Measurements from ENCODE around the gene COL6A5.
"Not testable (repeated sequence)": the region's sequence is repeated elsewhere in the genome, so short reads cannot be mapped to it uniquely, and the experiment has no call there.

The COL6A5 gene

DNA sequence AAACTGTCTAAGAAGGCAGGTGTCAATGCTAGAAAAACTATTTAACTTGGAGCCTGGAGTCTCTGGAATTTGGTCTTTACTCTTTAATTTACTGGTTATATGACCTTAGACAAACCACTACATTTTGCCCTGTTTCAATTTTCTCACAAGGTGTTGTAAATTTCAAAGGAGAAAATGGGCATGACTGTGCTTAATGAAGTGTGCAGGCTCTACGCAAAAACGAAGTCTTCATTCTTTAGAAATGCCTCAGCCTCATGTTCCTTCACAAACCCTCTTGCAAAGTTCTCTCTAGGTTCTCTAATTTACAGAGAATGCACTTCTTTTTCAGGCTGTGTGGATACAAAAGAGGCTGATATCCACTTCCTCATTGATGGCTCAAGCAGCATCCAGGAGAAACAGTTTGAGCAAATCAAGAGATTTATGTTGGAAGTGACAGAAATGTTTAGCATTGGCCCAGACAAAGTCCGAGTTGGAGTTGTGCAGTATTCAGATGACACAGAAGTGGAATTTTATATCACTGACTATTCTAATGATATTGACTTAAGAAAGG, 39.1 kb downstream of the COL6A5 start:
- peak in 1 of 4 experiments; percentile 4 for DNase-seq

DNA sequence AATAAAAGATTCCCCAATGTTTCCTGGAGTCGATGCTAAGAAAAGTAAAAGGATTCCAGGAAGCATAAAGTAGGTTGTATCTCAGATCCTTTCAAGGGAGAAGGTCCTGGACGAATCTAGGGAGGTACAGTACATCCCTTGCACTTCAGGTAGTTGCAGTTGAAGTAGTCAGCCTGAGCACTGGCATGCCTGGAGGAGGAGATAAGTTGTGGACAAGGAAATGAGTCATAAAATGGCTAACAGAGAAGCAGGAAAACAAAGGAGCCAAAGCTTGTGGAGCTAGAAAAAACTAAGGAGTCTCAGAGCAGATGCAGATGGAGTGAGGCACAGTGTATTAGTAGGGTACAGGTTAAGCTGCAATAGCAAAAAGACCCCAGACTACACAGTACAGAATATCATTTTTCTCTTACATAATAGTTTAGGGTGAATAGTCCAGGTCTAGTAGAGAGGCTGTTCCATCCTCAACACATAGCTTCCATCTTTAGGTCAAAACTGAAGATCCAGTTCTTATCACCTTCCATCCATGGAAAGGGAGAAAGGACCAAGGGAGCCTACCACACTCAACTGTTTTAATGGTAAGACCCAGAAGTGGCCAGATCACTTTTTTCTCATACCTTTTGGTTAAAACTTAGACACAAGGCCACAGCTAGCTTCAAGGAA, 41.3 kb downstream of the COL6A5 start:
- no peak for DNase-seq

DNA sequence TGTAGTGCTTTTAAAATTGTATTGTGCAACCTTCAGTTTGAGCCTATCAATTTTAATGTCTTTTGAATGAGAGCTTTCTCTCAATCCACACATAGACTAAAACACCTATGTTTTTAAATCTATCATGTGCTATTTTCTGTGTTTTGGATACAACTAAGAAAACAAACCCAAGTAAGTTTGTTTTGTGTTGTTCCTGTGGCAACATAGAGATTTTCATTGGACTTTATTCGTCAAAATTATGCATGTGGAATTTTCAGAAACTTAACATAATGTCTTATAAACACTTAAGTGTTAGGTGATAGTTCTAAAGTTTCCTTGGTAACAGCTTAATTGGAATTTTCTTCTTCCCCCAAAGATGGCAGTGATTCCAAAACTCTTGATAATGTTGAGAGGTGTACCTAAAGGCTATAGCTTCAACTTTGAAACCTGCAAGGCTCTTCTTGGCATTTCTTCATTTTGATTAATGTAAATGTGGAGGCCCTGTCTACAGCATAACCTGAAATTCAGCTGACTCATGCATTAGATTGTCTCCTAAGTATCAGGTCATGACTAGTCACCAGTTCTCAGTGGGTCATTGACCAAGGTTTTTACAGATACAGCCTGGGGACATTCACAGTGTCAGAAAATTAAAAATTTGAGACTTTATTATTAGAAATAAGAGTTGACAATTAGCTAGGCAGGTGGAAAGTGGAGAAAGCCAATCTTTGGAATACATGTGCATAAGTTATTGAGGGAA, 44.4 kb downstream of the COL6A5 start:
- no peak for DNase-seq

DNA sequence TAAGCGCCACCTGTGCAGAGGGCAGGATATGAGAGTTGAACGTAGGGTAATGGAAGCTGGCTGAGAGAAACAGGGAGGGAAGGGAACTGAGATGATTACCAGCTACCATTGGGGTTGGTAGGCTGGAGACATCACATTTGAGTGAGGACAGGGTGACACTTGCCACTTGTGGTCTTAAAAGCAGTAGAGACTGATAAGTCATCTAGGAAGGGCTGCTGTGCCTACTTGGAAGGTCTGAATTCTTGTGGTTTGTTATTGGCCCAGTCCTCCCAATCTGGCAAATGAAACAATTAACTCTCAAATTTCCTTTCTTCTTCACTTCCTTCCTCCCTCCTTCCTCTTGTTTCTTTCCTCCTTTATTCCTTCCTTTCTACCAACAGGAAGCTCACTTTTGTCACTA, 46.8 kb downstream of the COL6A5 start:
- DNase-seq, result no peak

DNA sequence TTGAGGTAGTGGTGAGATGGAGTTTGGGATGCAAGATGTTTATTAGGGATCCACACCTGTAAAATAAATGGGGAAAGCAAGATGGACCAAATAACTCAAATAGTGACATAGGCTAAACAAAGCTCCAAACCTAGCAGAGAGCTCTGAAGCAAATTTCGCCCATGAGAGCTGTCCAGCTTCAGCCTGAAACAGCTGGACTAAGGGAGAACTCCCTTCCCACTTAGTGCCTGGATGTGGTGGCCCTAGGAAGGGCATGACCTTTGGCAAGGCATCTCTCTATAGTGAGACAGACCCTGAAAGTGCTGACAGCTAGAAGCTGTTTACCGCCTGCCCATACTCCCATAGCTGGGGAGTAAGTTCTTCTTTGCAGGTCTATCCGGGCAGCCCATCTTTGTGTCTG, 48.1 kb downstream of the COL6A5 start:
- no peak for DNase-seq

DNA sequence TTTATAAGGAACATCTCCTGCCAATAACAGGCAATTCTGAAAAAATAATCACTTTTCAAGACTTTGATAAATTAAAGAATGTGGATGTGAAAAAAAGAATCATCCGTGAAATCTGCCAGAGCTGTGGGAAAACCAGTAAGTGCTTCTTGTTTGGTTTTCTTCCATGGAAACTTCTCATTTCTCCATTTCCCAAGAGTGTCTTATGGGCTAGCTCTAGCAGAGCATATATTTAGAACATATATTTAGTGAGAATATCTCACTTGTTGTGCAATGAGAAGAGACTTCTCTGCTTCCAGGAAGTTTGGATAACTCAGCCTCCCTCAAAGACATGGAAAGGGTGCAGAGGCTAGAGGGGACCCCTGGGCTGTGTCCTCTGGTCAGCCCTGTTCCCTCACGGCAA, 49.9 kb downstream of the COL6A5 start:
- no peak for DNase-seq

DNA sequence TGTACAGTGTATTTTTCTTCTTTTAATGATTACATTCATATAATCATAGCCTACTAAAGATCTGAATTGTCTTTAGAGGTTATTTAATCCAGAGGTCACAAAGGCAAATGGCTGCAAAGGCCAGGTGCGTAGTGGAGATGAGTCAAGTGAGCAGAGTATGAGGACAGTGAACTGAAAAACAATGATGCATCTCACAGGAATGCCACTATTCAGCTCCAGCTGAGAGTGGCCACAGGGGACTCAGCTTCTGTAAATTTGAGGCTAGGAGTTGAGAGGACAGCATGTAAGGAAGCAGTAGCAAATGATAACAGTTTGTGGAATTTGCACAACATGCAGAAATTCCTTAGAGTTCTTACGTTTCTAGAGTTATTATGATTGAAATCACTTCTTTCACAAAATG, 50.4 kb downstream of the COL6A5 start:
- no peak for DNase-seq

DNA sequence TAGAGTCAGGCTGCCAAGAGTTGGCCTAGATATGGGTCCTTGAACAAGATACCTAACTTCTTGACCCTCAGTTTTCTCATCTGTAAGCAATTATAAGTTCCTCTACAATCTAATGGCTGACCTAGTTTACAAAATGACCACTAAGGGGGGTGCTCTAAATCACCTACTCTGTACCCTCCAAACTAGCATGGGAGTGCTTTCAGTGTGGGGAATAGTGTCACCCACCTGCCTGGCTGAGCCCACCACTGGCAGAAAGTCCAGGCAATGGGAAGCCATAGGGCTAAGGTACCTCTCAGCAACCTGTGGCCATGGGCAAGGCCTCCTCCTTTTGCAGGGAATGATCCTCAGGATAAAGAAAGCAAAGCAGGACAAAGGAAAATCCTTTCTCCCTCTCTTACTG, 58.9 kb downstream of the COL6A5 start:
- no peak for DNase-seq

DNA sequence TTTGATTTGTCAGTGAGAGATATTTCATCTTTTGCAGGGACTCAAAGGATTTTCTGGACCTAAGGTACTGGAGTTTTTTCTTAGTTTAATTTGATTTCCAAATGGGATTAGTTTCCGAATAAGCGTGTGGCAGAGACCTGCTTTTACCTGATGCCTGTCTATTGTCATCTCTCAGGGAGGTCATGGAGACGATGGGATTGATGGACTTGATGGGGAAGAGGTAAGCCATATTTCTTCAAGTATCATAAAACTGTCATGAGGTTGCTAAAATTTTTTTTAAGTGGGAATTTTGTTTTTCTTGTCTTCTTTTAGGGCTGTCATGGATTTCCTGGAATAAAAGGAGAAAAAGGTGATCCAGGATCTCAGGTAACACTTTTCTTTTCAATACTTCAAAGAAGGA, 60.5 kb downstream of the COL6A5 start:
- no peak for DNase-seq

DNA sequence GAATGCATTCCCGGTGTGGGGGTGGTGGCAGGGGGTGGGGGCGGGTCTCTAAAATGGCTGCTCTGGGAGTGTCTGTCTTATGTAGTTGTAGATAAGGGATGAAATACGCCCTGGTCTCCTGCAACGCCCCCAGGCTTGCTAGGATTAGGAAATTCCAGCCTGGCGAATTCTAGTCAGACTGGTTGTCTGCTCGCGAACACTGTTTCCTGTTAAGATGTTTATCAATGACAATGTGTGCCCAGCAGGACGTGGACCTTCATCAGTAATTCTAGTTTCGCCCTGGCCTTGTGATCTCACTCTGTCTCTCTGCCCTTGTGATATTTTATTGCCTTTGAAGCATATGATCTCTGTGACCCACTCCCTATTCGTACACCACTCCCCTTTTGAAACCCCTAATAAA, 62.8 kb downstream of the COL6A5 start:
- not testable (repeated sequence) for DNase-seq

DNA sequence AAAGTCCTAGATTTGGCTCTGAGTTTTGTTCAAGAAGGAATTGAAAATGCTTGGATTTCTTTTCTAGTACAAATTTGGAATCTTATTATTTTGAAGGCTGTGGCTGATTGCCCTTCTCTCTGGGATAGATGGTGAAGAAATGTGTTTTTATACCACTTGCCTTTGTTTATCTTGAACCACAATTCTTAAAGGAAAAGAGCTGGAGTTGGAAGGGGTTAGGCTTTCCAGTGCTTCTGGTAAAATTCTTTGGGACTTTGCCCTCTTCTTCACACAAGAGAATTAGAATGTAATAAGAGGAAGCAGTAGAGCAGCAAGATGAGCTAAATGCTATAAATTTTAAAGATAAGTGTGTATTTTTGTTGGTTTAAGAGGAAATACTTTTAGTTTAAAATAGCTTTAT, 65.8 kb downstream of the COL6A5 start:
- DNase-seq, result no peak

DNA sequence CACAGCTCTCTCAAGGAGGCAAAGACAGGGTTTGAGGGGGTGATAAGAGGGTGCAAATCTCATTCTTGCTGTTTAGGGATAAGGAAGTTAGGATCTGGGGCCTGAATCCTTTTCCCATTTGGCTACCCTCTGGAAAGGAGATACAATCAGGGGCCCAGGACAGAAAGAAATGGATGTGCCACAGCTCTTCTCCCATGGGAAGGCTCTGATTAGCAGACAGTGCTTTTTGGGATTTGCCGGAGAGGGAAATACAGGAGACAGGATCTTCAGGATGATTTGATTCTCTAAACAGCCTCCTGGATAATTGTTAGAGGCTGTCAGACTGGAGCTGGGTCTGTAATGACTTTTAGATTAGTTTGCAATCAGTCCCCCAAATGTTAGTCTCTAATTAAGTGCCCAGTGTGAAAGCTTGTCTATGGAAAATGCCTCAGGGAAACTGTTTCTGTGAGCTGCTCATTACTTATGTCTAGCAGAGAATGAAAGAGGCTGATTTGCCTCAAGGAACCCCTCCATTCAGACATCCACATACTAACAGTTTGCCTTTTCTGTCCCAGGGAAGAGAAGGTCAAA, 67.6 kb downstream of the COL6A5 start:
- no peak for DNase-seq

DNA sequence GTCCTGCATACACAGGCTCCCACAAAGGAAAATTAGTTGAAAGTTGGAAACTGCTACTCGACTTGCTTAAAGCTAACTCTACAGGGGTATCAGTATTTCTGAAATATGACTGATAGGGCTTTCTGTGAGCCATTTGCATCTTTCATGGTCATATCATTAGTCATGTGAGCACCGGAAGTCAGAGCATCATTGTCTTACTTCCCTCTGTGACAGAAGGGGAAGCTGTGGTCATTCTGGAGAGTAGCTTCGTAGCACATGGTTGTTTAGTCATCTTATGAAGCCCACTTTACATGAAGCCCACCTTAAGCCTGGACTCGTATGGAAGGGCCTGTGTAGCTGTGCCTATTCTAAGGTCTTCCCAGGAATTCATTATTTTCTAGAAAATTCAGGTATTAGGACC, 69.0 kb downstream of the COL6A5 start:
- peak; percentile 32 to 75 (median 62) for DNase-seq

DNA sequence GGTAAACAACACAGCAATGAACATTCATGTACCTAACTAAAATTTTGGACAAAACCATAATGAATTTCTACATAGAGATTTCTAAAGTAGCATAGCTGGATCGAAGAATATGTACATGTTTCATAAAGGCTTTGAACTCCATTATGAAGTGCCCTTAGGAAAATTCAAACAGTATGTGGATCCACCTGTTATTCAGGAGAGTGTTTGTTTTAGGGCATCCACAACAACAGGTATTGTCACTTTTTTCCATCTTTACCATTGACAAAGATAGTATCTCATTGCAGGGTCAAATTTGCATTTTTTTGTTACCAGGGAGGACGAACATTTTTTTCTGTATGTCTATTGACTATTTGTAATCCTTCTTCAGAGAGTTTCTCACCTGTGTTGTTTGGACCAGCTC, 75.0 kb downstream of the COL6A5 start:
- DNase-seq, result no peak

DNA sequence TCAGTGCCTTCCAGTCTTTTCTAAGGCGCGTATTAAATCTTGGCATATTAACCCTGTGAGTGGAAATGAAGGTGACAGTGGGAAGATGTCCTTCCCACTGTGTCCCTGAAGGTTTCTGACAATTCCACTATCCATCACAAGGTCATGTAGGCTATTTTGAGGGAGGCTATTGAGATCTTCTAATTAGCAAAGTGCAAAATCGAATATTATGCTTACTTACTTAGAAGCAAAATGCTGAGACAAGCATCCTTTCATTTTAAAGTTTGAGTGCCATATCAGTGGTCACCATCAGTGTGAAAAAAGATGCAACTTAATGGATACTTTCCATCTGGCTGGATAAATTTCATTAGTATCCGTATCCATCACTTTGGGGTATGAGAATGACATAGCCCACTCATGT, 77.6 kb downstream of the COL6A5 start:
- no peak for DNase-seq

DNA sequence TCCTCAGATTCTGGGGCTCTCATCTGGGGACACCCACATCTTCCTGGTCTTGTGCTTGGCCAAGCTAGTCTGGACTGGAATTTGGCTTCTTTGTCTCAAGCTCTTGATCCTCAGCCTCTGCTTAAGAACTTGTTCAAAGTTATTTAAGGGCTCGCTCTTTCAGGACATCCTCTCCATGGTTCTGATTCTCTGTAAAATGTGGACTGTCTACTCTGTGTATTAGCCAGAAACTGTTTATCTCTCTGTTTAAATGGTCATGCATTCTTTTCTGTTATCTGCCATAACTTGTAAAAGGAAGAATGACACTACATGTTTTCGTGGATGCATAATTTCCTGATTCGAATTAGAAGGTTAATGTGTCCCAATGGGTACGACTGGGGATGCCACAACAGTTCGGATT, 79.4 kb downstream of the COL6A5 start:
- DNase-seq, result no peak

DNA sequence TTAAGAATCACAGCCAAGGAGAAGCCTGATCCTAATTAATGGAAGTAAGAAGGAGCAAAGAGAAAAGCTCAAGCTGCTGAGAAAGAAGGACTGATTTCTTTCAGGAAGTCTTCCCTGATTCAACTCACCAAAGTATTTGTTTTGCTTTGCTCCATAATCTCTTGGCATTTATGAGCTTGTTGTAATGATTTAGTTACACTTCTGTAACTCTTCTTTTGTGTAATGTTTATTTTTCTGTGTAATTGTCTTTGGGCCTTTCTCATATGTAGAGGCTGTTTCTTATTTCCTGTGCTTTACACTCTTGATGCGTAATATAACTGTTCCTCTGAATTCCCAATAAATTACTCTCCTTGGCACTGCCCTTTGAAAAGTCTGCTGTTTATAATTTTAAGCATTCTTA, 80.0 kb downstream of the COL6A5 start:
- no peak for DNase-seq

DNA sequence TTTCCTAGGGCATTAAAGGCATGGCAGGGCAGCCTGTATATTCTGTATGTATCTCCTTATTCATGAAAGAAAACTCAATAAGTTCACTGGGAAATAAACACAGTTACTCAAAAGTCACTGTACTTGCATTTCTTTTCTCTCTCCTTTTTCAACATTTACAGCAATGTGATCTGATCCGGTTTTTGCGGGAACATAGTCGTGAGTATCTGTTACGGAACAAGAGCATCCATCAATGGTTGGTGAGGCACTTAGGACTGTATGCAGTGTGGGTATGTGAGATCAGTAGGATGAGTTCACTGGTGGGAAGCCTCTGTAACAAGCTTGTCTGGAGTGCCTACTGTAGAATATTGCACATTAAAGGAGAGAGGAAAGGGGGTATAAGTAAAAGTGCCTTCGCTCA, 80.7 kb downstream of the COL6A5 start:
- DNase-seq, result no peak

DNA sequence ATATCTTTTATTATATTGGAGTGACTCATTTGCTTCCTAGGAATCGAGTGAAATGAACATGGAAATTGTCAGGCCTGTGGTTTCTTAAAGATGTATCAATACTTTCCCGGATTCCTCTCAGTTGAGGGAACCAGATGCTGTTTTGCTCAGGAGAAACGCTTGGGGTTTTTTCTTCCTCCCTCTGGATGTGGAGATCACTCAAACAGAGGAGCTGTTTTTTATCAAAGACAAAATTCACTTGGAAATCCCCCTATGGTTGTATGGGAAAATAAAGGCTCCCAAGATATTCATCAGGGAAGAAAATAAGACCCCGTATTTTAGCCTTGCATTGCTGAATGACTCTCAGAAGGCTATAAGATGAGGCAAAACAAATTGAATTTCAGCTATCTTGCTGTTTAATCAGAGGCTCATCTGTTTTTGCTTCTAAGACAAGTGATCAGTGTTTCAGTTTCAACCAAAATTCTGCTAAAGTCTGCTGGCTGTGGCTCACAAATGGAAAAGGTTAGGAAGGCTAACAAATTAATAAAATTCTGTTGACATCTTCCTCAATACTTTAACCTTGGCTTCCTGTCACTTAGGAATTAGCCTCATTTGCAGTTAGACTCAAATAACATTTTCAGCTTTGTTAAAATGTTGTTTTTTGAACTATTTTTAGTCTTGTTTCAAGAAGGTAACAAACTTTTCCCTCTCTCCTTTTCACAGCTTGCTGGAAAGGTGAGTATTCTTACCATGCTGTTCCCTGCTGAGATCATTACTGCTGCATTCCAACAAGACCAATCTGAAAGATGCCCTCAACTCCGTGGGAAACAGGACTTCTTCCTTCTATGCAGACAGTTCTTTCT, 83.6 kb downstream of the COL6A5 start:
- DNase-seq, result no peak

DNA sequence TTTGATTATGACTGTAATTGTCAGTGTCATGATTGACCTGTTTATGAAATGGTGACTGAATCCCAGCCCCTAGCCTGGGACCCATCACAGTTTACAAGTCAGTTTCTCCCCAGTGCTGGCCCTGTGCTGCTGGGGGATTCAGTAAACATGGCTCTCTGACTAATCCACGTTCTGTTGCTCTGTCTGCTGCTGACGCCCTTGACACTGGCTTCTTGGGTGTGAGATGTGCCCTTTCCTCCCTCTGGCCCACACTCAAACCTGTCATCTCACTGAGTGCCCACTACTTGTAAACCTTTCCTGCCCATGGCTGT, 84.2 kb downstream of the COL6A5 start:
- no peak for DNase-seq

DNA sequence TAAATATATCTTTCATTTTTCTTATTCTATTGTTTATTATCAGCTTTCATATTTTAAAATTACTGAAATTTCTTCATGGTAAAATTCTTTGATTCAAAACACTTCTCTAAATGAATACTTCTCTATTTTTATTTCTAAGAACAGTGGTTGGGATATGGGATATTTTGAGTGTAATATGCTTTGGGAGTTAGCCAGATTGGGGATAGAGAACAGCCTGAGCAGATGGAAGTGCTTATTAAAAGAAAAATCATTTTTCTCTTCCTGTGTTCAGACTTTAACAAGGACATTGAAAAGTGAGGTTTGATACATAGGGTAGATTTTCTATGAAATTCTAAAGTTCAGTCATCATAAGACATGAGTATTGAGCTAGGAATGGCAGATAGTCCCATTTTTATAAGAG, 84.8 kb downstream of the COL6A5 start:
- no peak for DNase-seq

DNA sequence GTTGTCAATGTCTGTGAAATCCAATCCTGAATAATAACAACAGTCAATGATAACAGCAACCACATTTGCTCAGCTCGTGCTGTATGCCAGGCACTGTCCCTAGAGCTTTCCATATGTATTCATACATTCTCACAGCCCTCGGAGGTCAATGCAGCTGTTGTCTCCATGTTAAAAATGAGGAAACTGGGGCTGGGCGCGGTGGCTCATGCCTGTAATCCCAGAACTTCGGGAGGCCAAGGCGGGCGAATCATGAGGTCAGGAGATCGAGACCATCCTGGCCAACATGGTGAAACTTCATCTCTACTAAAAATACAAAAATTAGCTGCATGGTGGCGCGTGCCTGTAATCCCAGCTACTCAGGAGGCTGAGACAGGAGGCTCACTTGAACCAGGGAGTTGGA, 86.6 kb downstream of the COL6A5 start:
- not testable (repeated sequence) for DNase-seq

DNA sequence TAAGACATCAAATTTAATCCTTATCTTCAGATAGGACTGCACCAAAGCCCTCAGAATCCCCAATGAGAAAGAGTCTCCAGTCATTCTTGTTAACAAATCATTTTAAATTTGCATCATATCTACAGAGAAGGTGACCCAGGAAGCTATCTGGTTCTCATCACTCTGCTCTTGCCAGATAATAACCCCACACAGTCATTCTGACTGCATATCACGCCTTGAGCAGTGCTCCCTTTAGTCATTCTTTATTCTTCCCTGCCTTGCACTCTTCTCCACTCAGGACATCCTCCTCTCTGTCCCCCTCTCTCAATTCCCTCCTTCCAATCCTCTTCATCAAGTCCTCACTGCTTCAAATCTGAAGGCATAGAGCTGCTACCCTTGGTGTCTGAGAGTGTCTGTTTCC, 87.8 kb downstream of the COL6A5 start:
- no peak for DNase-seq

Data from suppressor macrophage (primary cell).